Osteocyte (in vitro differentiated cells): Measurements from ENCODE around the gene FOXG1. TPM values are rescaled to one million over a fixed set of nuclear protein-coding genes. Genes with fewer than 3 reads are reported as not detected.

ENCODE experiments used
- DNase-seq: peaks from one replicate; pipeline ENCODE4 v3.0.0; 2021; ENCODE audit warnings: mixed read lengths; ENCODE audit not compliant: unreplicated experiment; ENCODE audit errors: extremely low spot score
- H3K27ac Mint-ChIP-seq: one replicate; pipeline ENCODE4 v1.8.0; 2021; ENCODE audit warnings: mild to moderate bottlenecking, mixed read lengths; ENCODE audit not compliant: unreplicated experiment
- H3K27me3 Mint-ChIP-seq: one replicate; pipeline ENCODE4 v1.8.0; 2021; ENCODE audit warnings: mixed read lengths; ENCODE audit not compliant: unreplicated experiment
- H3K36me3 Mint-ChIP-seq: one replicate; pipeline ENCODE4 v1.8.0; 2021; ENCODE audit warnings: mixed read lengths; ENCODE audit not compliant: unreplicated experiment
- H3K4me1 Mint-ChIP-seq: one replicate; pipeline ENCODE4 v1.8.0; 2021; ENCODE audit warnings: mixed read lengths; ENCODE audit not compliant: unreplicated experiment
- H3K4me3 Mint-ChIP-seq: one replicate; pipeline ENCODE4 v1.8.0; 2021; ENCODE audit warnings: mild to moderate bottlenecking, moderate library complexity, mixed read lengths; ENCODE audit not compliant: unreplicated experiment
- H3K9me3 Mint-ChIP-seq: one replicate; pipeline ENCODE4 v1.8.0; 2021; ENCODE audit warnings: mixed read lengths; ENCODE audit not compliant: unreplicated experiment
- CTCF ChIP-seq: fragments of 200-600 bp; sonication (generic); IDR thresholded peaks from 2 replicates; pipeline ENCODE4 v1.5.0; 2021; ENCODE audit warnings: antibody characterized with exemption, mild to moderate bottlenecking, moderate library complexity
- total RNA-seq: library from RNA; stranded (reverse); gene quantifications from 2 replicates; pipeline ENCODE4 v1.2.1, GENCODE V29; 2021

Gene FOXG1
- total RNA-seq, 1 donor from 2014 or later: not detected

GRCh38 chr14:28783664-28784063 is 17.1 kb downstream of the FOXG1 start:
- no peak for TF ChIP-seq CTCF
- peaks cover 83% of the 10 kb centered on the region for H3K27me3 Mint-ChIP-seq
- no peak for DNase-seq
- no peaks in the 10 kb centered on the region for H3K36me3 Mint-ChIP-seq
- no peak overlapping the region for H3K4me3 Mint-ChIP-seq
- no peaks in the 10 kb centered on the region for H3K9me3 Mint-ChIP-seq
- H3K27ac Mint-ChIP-seq: no peak overlapping the region
- peaks cover 17% of the 10 kb centered on the region for H3K4me1 Mint-ChIP-seq

- peak overlapping the region; percentile 62 for H3K4me3 Mint-ChIP-seq
- no peaks in the 10 kb centered on the region for H3K36me3 Mint-ChIP-seq
- no peak for TF ChIP-seq CTCF
- H3K4me1 Mint-ChIP-seq: peaks cover 17% of the 10 kb centered on the region
- no peak overlapping the region for H3K27ac Mint-ChIP-seq
- no peaks in the 10 kb centered on the region for H3K9me3 Mint-ChIP-seq
- H3K27me3 Mint-ChIP-seq: peaks cover 80% of the 10 kb centered on the region
- DNase-seq: no peak
Observed at GRCh38 chr14:28784096-28785048, 17.8 kb downstream of the FOXG1 start.

DNA sequence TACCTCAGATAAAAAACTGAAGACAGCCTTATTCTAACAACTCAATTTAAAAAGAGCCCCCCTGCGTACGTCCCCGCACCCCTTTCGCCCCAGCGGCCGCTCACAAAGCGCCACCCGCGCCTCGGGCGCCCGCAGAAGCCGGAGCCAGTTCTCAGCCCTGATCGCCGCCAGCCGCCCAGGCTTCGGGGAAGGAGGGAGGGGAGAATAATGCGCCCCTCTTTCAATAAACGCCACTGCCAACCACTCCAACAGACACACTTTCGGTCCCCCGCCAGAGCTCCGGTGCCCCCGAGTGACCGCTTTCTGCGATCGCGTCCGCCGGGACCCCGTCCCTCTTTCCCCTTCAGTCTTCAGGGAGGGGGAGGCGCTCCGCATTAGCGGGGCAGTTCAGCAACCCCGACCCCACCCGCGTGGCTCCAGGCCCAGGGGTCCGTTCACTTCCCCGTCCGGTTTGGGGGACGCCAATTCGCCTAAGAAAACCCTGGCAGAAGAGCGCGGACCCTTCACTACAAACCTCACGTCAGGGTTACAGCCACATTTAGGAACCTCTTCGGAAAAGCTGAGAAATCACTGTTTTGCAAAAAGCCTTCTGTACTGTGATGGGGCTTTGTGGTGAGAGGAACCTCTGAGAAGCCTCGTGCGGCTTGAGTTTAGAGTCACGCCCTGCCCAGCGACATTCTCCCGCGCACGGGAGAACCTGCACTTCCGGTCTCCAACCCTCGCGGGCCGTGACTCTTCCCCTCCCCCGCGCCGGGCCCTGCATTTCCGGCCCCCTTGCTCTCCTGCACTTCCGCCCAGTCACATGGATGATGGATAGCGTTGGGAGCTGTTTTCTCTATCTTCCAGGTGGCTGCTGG is 18.7 kb downstream of the FOXG1 start:
- no peaks in the 10 kb centered on the region for H3K9me3 Mint-ChIP-seq
- peak overlapping the region; percentile 62 for H3K4me3 Mint-ChIP-seq
- TF ChIP-seq CTCF: no peak
- H3K4me1 Mint-ChIP-seq: peaks cover 17% of the 10 kb centered on the region
- H3K36me3 Mint-ChIP-seq: no peaks in the 10 kb centered on the region
- no peak overlapping the region for H3K27ac Mint-ChIP-seq
- no peak for DNase-seq
- H3K27me3 Mint-ChIP-seq: peaks cover 75% of the 10 kb centered on the region

- no peak overlapping the region for H3K27ac Mint-ChIP-seq
Observed at GRCh38 chr14:28807518-28807917, 40.9 kb downstream of the FOXG1 start.

More at GRCh38 chr14:28807518-28807917, 40.9 kb downstream of the FOXG1 start:
- Mint-ChIP-seq H3K9me3 (no peaks in the 10 kb centered on the region), H3K4me1 (no peaks in the 10 kb centered on the region), H3K36me3 (no peaks in the 10 kb centered on the region), H3K27me3 (peaks cover 16% of the 10 kb centered on the region), H3K4me3 (no peak overlapping the region)
- no peak for DNase-seq
- no peak for TF ChIP-seq CTCF
